Sigmoid colon (tissue), 7 donors: ENCODE measurements around the gene TNPO2. TPM values are rescaled to one million over a fixed set of nuclear protein-coding genes. Genes with fewer than 3 reads are reported as not detected.

Experiments used
- DNase-seq: peaks from one replicate; pipeline ENCODE4 v3.0.0-alpha.2; 2019
- H3K27ac ChIP-seq, 4 donors: fragments of 200-600 bp; sonication (generic); one replicate each; pipeline ENCODE4 v1.5.1; 2016 to 2019; ENCODE audit warnings: mild to moderate bottlenecking in 1 of 4
- H3K27me3 ChIP-seq, 3 donors: fragments of 200-600 bp; sonication (generic); one replicate each; pipeline ENCODE4 v1.5.1; 2019; ENCODE audit warnings: mild to moderate bottlenecking in 1 of 3
- H3K36me3 ChIP-seq, 4 donors: fragments of 200-600 bp; sonication (generic); one replicate each; pipeline ENCODE4 v1.5.1; 2016 to 2019
- H3K4me1 ChIP-seq, 4 donors: fragments of 200-600 bp; sonication (generic); one replicate each; pipeline ENCODE4 v1.5.1; 2017 to 2019
- H3K4me3 ChIP-seq, 4 donors: fragments of 200-600 bp; sonication (generic); one replicate each; pipeline ENCODE4 v1.5.1; 2017 to 2019; ENCODE audit warnings: mild to moderate bottlenecking in 2 of 4, moderate library complexity in 1 of 4
- H3K9me3 ChIP-seq, 4 donors: fragments of 200-600 bp in 3 of 4; sonication (generic) in 3 of 4; one replicate each; pipeline versions ENCODE4 v1.5.1 to v1.6.1; 2013 to 2019
- EP300 ChIP-seq, 4 donors: sonication (generic); formaldehyde crosslinking; IDR thresholded peaks; one replicate each; pipeline ENCODE4 v1.6.1; 2017; ENCODE audit warnings: antibody characterized with exemption in 4 of 4
- POLR2A ChIP-seq, 2 donors: fragments of 450-650 bp; IDR thresholded peaks; one replicate each; pipeline ENCODE4 v1.6.1; 2016; ENCODE audit warnings: antibody characterized with exemption in 2 of 2, mild to moderate bottlenecking in 2 of 2, moderate library complexity in 2 of 2
- POLR2AphosphoS5 ChIP-seq, 4 donors: sonication (generic); formaldehyde crosslinking; IDR thresholded peaks; one replicate each; pipeline ENCODE4 v1.6.1; 2017; ENCODE audit warnings: antibody characterized with exemption in 4 of 4
- WGBS, 2 donors: extraction: QIAGEN DNeasy Blood & Tissue Kit; methylation state at CpG; one replicate each; pipeline ENCODE4 v1.1.7; 2013; 5-methylcytosine and 5-hydroxymethylcytosine counted together
- intact Hi-C: fragments of 100-400 bp; cut with DNase I; formaldehyde crosslinking; loops from one replicate; pipeline ENCODE4 v1.15.1; 2023
- polyA plus RNA-seq, 3 donors: library from polyadenylated mRNA; stranded (reverse); fragments of 200-250 nt; gene quantifications; one replicate each; pipeline ENCODE4 v1.2.3, GENCODE V29; 2013
- total RNA-seq, 4 donors: library from RNA; depleted of rRNA; stranded (reverse); fragments of >200 nt; gene quantifications; one replicate each; pipeline ENCODE4 v1.1.0, GENCODE V29; 2016
- TF ChIP-seq, protein P1 (sequence below), 4 experiments: fragments of 450-650 bp in 3 of 4; fragments of 200-600 bp in 1 of 4; IDR thresholded peaks; one replicate each; pipeline ENCODE4 v1.5.1; 2016 to 2019; ENCODE audit warnings: antibody characterized with exemption in 4 of 4, mild to moderate bottlenecking in 3 of 4, moderate library complexity in 2 of 4
- donor health status: healthy with polysubstance abuse.
- donor health status: Bipolar disorder and iron deficiency.
- donor health status: healthy.

TNPO2 gene
- total and polyA plus RNA-seq, 7 donors = 9.5 to 92.2 (median 54.2) TPM

DNA sequence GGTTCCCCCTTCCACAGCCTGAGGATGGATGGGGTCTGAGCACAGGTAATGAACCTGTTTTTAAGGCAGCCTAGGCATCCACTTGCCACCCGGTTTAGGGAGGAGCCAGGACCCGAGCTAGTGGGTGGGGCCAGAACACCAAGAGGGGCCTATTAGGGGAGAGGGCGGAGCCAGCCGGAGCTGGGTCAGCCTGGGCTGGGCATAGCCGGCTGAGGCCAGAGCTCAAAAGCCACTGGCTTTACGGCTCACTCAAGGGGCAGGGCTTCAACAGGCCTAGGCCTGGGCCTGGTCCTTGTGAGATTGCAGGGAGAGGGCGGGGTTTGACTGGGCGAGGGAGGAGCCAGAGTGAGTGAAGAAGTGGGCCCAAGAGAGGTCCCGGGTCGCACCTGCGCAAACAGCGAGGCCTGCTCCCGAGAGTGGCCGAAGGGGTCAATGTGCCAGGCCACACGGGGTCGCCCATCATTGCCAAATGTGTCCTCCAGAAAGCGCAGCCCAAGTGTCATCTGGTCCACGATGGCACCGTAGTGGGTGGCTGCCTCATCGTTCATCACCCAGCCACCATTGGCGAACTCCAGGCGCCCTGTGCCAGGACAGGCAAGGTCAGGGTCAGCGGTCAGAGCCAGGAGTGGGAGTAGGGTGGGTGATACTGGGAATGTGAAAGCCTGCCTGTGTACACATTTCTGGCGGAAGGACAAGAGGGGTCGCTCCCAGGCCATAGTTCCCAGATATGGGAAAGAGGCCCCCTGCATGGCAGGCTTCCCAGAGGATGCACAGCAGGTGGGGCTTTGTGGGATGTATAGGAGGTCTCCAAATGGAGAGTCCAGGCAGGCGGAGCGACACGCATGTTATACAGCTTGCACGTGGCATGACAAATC is 59.1 kb downstream of the TNPO2 start:
- intact Hi-C loops = loop anchor here (5.0 kb wide), 1 partner anchor 52 kb away; the partner anchor contains the start of genes ZNF490 and ZNF791

DNA sequence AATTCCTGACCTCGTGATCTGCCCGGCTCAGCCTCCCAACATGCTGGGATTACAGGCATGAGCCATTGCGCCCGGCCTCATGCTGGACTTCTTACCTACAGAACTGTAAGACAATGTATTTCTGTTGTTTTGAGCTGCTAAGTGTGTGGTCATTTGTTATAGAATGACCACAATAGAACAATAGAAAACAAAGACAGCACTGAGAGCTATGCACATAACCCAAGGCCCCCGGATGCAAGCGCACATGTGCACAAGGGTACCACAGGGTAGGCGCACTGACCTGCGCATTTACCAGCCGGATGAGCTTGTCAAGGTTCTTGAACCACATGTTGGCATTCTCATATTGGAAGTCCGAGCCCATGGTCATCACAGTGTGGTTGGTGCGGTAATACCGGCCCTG is 62.8 kb downstream of the TNPO2 start:
- TF ChIP-seq POLR2AphosphoS5 (IDR thresholded peaks at IDR 0.05) (no peak), EP300 (IDR thresholded peaks at IDR 0.05) (no peak), POLR2A (IDR thresholded peaks at IDR 0.05) (no peak)
- TF ChIP-seq, protein P1, sequence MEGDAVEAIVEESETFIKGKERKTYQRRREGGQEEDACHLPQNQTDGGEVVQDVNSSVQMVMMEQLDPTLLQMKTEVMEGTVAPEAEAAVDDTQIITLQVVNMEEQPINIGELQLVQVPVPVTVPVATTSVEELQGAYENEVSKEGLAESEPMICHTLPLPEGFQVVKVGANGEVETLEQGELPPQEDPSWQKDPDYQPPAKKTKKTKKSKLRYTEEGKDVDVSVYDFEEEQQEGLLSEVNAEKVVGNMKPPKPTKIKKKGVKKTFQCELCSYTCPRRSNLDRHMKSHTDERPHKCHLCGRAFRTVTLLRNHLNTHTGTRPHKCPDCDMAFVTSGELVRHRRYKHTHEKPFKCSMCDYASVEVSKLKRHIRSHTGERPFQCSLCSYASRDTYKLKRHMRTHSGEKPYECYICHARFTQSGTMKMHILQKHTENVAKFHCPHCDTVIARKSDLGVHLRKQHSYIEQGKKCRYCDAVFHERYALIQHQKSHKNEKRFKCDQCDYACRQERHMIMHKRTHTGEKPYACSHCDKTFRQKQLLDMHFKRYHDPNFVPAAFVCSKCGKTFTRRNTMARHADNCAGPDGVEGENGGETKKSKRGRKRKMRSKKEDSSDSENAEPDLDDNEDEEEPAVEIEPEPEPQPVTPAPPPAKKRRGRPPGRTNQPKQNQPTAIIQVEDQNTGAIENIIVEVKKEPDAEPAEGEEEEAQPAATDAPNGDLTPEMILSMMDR (IDR thresholded peaks at IDR 0.05) = no peak
- DNase-seq = no peak
- 93 to 98% methylated on average over 12 of the region's 12 CpGs for WGBS, 2 donors

More for the DNA sequence above, 59.1 kb downstream of the TNPO2 start:
- Histone ChIP-seq H3K4me1 (peaks cover 0 to 34% (median 31%) of the 10 kb centered on the region in 4 donors), H3K4me3 (no peak overlapping the region), H3K9me3 (no peaks in the 10 kb centered on the region), H3K36me3 (peaks cover 8 to 63% (median 14%) of the 10 kb centered on the region in 4 donors), H3K27me3 (no peaks in the 10 kb centered on the region), H3K27ac (no peak overlapping the region)
- no peak for DNase-seq
- 82 to 84% methylated on average over 29 of the region's 29 CpGs for WGBS, 2 donors
- no peak for TF ChIP-seq POLR2A (IDR thresholded peaks at IDR 0.05)
- TF ChIP-seq EP300 (IDR thresholded peaks at IDR 0.05) = no peak
- TF ChIP-seq POLR2AphosphoS5 (IDR thresholded peaks at IDR 0.05) = no peak

DNA sequence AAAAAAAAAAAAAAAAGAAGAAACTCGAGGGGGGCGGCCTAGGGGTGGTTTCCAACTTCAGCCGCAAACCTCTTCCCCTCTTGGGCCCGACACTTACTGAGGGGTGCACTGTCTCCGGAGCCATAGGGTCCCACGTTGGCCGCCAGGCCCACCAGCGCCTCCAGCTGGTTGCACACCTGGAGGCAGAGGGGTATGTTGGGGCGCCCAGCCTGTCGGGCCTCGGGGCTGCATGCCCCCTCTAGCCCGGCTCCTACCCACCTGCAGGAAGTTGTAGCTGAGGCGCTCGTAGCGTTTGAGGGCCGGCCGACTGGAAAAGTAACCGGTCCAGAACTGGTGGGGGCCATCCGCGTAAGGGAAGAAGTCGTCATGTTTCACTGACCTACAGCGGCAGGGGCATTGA is 65.8 kb downstream of the TNPO2 start:
- Histone ChIP-seq H3K27ac (no peak overlapping the region), H3K4me3 (no peak overlapping the region), H3K9me3 (no peaks in the 10 kb centered on the region), H3K4me1 (no peaks in the 10 kb centered on the region), H3K27me3 (no peaks in the 10 kb centered on the region), H3K36me3 (peaks cover 8 to 76% (median 21%) of the 10 kb centered on the region in 4 donors)
- 98% methylated on average over 22 of the region's 22 CpGs for WGBS, 2 donors
- intact Hi-C loops = no loop called here
- no peak for DNase-seq
- TF ChIP-seq POLR2AphosphoS5 (IDR thresholded peaks at IDR 0.05) = no peak
- no peak for TF ChIP-seq EP300 (IDR thresholded peaks at IDR 0.05)
- no peak for TF ChIP-seq POLR2A (IDR thresholded peaks at IDR 0.05)
- TF ChIP-seq, protein P1 (IDR thresholded peaks at IDR 0.05) = no peak

More for the DNA sequence above, 62.8 kb downstream of the TNPO2 start:
- intact Hi-C loops = no loop called here
- Histone ChIP-seq H3K4me1 (peaks cover 0 to 11% (median 6%) of the 10 kb centered on the region in 4 donors), H3K27me3 (no peaks in the 10 kb centered on the region), H3K36me3 (peaks cover 12 to 84% (median 19%) of the 10 kb centered on the region in 4 donors), H3K9me3 (no peaks in the 10 kb centered on the region), H3K4me3 (no peak overlapping the region), H3K27ac (no peak overlapping the region)

DNA sequence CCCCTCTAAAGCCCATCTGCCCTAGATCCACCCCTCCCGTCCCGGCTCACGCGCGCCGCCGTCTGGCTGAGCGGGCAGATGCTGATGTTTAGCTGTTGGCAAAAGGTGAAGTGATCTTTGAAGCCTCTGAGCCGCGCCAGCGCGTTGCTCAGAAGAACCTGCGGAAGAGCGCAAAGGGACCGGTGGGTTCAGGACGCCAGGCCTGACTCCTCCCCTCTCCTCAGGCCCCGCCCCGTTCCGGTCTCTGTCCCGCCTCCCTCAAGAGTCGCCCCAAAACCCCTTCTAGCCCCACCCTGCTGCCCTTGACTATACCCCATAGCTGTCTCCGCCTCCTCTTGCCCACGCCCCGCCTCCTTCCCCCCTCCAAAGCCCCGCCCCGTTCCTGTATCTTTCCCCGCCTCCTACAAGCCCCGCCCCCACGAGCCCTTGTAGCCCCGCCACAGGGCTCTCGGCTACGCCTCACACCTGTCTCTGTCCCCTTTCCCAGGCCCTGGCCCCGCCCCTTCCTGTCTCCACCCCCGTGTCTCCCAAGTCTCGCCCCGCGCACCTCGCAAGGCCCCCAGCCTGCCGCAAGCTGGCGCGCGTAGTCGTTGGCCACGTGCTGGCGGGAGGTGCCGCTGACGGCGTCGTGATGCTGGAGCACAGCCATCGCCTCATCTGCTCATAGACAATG is 66.7 kb downstream of the TNPO2 start:
- H3K27ac ChIP-seq = no peak overlapping the region
- H3K27me3 ChIP-seq = no peaks in the 10 kb centered on the region
- H3K36me3 ChIP-seq = peaks cover 8 to 66% (median 18%) of the 10 kb centered on the region in 4 donors
- 87 to 94% methylated on average over 50 of the region's 50 CpGs for WGBS, 2 donors
- no peak overlapping the region for H3K4me3 ChIP-seq
- TF ChIP-seq, protein P1 (IDR thresholded peaks at IDR 0.05) = no peak
- TF ChIP-seq EP300 (IDR thresholded peaks at IDR 0.05) (no peak), POLR2A (IDR thresholded peaks at IDR 0.05) (no peak), POLR2AphosphoS5 (IDR thresholded peaks at IDR 0.05) (no peak)
- DNase-seq = no peak
- intact Hi-C loops = no loop called here
- H3K9me3 ChIP-seq = no peaks in the 10 kb centered on the region
- no peaks in the 10 kb centered on the region for H3K4me1 ChIP-seq

DNA sequence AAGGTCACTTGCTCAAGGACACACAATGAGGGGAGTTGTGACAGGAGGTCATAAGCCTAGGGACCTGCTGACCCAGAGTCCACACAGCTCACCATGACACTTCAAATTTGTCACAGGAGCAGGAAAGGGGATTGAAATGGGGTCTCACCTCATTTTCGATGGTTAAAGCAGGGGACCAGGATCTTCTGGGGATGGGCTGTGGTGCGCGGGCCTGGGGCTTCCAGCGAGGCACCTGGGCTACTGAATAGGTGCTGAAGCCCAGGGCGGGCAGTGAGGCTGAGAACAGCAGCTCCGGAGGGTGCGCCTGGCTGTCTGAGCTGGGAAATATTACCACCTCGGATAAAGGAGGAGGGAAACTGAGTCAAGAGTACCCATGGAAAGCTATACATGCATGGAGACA is 68.2 kb downstream of the TNPO2 start:
- Histone ChIP-seq H3K27ac (no peak overlapping the region), H3K9me3 (no peaks in the 10 kb centered on the region), H3K4me3 (no peak overlapping the region), H3K36me3 (peaks cover 0 to 52% (median 17%) of the 10 kb centered on the region in 4 donors), H3K27me3 (no peaks in the 10 kb centered on the region), H3K4me1 (no peaks in the 10 kb centered on the region)
- TF ChIP-seq, protein P1 (IDR thresholded peaks at IDR 0.05) = no peak
- TF ChIP-seq POLR2A (IDR thresholded peaks at IDR 0.05) (no peak), POLR2AphosphoS5 (IDR thresholded peaks at IDR 0.05) (no peak), EP300 (IDR thresholded peaks at IDR 0.05) (no peak)
- intact Hi-C loops = no loop called here
- WGBS, 2 donors = 95 to 98% methylated on average over 8 of the region's 8 CpGs
- no peak for DNase-seq
